ENCODE data around the gene ADCY5. TPM values are rescaled to one million over a fixed set of nuclear protein-coding genes. Genes with fewer than 3 reads are reported as not detected.

Gene ADCY5
- total and polyA plus RNA-seq, 5 donors from 2014 or later: 0.08 to 0.15 TPM; not detected in 3

GRCh38 chr3:123344175-123344906 lies 104.5 kb downstream of the ADCY5 start:
- peak in 1 of 3 donors; percentile 19 for DNase-seq
- no peaks in the 10 kb centered on the region for H3K4me1 Mint-ChIP-seq
- peaks cover 8% of the 10 kb centered on the region for H3K27me3 Mint-ChIP-seq

DNA sequence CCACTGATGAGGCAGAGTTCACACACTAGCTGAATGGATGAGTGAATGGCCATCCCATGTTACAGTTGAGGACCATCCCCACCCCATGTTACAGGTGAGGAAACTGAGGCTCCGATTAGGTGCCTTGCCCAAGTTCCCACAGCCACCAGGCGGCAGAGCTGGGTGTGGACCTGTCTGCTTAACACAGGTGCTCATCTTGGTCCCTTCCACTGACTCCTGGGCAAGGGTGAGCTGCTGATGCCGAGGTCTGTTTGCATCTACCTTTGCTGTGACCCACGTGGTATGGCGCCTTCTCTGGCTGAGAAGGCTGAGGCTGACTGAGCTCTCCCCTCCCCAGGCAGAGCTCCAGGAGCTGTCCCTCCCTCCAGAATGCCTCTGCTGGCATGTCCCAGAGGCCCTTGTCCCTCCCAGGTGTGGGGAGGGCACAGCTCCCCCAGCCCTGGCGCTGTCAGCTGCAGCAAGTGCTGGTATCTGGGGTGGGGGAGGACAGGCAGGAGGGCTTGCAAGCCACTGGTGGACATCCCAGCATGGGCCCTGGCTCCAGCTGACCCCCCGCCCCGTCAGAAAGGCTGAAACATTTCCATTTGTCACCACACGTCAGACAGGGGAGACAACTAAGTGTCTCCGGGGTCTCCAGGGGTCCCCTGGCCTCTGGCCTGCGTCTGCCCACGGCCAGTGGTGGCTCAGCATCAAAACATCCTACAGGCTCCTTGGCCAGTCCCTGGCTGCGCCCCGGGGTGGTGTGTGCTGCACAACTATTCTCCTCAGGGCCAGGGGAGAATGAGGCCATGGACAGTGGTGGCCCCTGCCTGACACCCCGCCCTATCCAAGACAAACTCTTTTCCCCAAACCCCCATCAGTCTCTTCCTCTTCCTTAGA lies 105.4 kb downstream of the ADCY5 start:
- Mint-ChIP-seq H3K9me3 (no peaks in the 10 kb centered on the region), H3K4me1 (no peaks in the 10 kb centered on the region), H3K27me3 (peaks cover 8% of the 10 kb centered on the region), H3K4me3 (no peak overlapping the region), H3K36me3 (no peaks in the 10 kb centered on the region), H3K27ac (no peak overlapping the region)
- no peaks in the 10 kb centered on the region for H3K36me3 ChIP-seq (ENCODE audit: control insufficient read depth, insufficient read depth, low read length)
- H3K4me1 ChIP-seq (ENCODE audit: control insufficient read depth, insufficient read depth, low read length, poor library complexity, severe bottlenecking): no peaks in the 10 kb centered on the region
- ATAC-seq (ENCODE audit: low read depth in 2 of 2) (no peak), DNase-seq (no peak)
- no peaks in the 10 kb centered on the region for H3K9me3 ChIP-seq (ENCODE audit: control insufficient read depth in 2 of 2, low read length in 2 of 2)
- no peak overlapping the region for H3K27ac ChIP-seq (ENCODE audit: insufficient read depth, low read length, poor library complexity, severe bottlenecking)
- no peaks in the 10 kb centered on the region for H3K27me3 ChIP-seq (ENCODE audit: control insufficient read depth, insufficient read depth, low read length)
- no peak overlapping the region for H3K4me3 ChIP-seq (ENCODE audit: low read depth, low read length)

More at GRCh38 chr3:123344175-123344906, 104.5 kb downstream of the ADCY5 start:
- no peaks in the 10 kb centered on the region for H3K27me3 ChIP-seq (ENCODE audit: control insufficient read depth, insufficient read depth, low read length)
- no peak for ATAC-seq (ENCODE audit: low read depth in 2 of 2)
- H3K4me1 ChIP-seq (ENCODE audit: control insufficient read depth, insufficient read depth, low read length, poor library complexity, severe bottlenecking): no peaks in the 10 kb centered on the region
- no peaks in the 10 kb centered on the region for H3K36me3 ChIP-seq (ENCODE audit: control insufficient read depth, insufficient read depth, low read length)
- Mint-ChIP-seq H3K36me3 (no peaks in the 10 kb centered on the region), H3K4me3 (no peak overlapping the region), H3K9me3 (peaks cover 0 to 2% (median 0%) of the 10 kb centered on the region in 7 donors), H3K27ac (no peak overlapping the region)
- no peak overlapping the region for H3K4me3 ChIP-seq (ENCODE audit: low read depth, low read length)
- H3K27ac ChIP-seq (ENCODE audit: insufficient read depth, low read length, poor library complexity, severe bottlenecking): no peak overlapping the region
- no peaks in the 10 kb centered on the region for H3K9me3 ChIP-seq (ENCODE audit: control insufficient read depth in 2 of 2, low read length in 2 of 2)

DNA sequence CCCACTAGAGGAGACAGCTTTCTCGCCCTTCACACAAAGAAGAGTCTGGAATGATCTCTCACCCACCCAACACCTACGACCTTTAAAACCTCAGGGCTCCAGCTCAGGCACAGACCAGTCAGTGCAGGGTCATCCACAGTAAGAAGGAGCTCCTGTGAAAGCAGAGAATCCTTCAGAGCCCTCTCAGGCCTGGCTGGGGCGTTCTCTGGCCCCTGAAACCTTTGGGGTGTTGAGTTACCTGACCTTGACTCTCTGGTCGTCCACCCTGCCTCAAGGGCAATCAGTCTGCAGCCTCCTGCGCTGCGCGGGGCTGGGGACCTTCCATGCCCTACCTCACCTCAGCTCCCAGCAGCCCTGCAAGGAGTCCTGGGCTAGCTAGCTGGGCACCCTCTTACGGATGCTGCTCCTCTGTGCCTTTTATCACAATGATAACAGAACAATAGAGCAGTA lies 106.2 kb downstream of the ADCY5 start:
- Histone ChIP-seq H3K4me3 (ENCODE audit: low read depth, low read length) (no peak overlapping the region), H3K36me3 (ENCODE audit: control insufficient read depth, insufficient read depth, low read length) (no peaks in the 10 kb centered on the region), H3K27ac (ENCODE audit: insufficient read depth, low read length, poor library complexity, severe bottlenecking) (no peak overlapping the region), H3K9me3 (ENCODE audit: control insufficient read depth in 2 of 2, low read length in 2 of 2) (no peaks in the 10 kb centered on the region), H3K27me3 (ENCODE audit: control insufficient read depth, insufficient read depth, low read length) (no peaks in the 10 kb centered on the region), H3K4me1 (ENCODE audit: control insufficient read depth, insufficient read depth, low read length, poor library complexity, severe bottlenecking) (no peaks in the 10 kb centered on the region)
- no peaks in the 10 kb centered on the region for H3K36me3 Mint-ChIP-seq
- no peaks in the 10 kb centered on the region for H3K9me3 Mint-ChIP-seq
- no peak overlapping the region for H3K4me3 Mint-ChIP-seq
- H3K27ac Mint-ChIP-seq: no peak overlapping the region
- ATAC-seq (ENCODE audit: low read depth in 2 of 2) (no peak), DNase-seq (no peak)
- no peaks in the 10 kb centered on the region for H3K4me1 Mint-ChIP-seq
- H3K27me3 Mint-ChIP-seq: peaks cover 8% of the 10 kb centered on the region

DNA sequence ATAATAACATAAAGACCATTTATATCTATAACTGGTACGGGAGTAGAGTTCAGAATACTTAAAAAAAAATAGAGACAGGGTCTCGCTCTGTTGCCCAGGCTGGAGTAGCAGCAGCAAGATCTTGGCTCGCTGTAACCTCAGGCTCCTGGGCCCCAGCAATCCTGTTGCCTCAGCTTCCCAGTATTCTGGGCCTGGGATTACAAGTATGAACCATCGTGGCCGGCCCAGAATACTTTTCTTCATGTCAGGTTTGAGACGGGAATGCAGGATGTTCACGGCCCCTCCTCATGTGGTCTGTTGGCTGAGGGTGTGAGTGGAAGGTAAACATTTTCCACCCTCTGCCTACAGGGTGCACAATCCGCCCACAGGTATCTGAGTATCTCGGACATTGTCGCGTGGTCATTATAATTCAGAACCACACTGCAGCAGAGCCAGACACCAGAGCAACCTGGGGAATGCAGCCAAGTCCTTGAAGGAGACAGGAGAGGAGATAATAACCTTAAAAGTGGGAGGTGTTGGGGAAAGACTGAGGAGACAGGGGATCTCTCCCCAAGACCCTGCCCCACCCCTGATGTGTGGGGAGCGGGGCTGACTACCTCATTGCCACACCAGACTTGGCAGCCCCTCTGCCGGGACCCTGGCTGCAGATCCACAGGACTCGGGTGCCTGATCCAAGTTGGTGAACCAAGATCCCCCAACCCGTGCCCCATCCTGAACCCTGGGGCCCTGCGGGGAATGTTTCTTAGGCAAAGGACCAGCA lies 106.8 kb downstream of the ADCY5 start:
- peaks cover 8% of the 10 kb centered on the region for H3K27me3 Mint-ChIP-seq
- no peak overlapping the region for H3K4me3 Mint-ChIP-seq
- Histone ChIP-seq H3K36me3 (ENCODE audit: control insufficient read depth, insufficient read depth, low read length) (no peaks in the 10 kb centered on the region), H3K4me3 (ENCODE audit: low read depth, low read length) (no peak overlapping the region), H3K4me1 (ENCODE audit: control insufficient read depth, insufficient read depth, low read length, poor library complexity, severe bottlenecking) (no peaks in the 10 kb centered on the region), H3K27me3 (ENCODE audit: control insufficient read depth, insufficient read depth, low read length) (no peaks in the 10 kb centered on the region), H3K27ac (ENCODE audit: insufficient read depth, low read length, poor library complexity, severe bottlenecking) (no peak overlapping the region), H3K9me3 (ENCODE audit: control insufficient read depth in 2 of 2, low read length in 2 of 2) (no peaks in the 10 kb centered on the region)
- ATAC-seq (ENCODE audit: low read depth in 2 of 2): no peak
- no peak overlapping the region for H3K27ac Mint-ChIP-seq
- DNase-seq: no peak
- H3K4me1 Mint-ChIP-seq: no peaks in the 10 kb centered on the region
- no peaks in the 10 kb centered on the region for H3K36me3 Mint-ChIP-seq
- H3K9me3 Mint-ChIP-seq: no peaks in the 10 kb centered on the region

DNA sequence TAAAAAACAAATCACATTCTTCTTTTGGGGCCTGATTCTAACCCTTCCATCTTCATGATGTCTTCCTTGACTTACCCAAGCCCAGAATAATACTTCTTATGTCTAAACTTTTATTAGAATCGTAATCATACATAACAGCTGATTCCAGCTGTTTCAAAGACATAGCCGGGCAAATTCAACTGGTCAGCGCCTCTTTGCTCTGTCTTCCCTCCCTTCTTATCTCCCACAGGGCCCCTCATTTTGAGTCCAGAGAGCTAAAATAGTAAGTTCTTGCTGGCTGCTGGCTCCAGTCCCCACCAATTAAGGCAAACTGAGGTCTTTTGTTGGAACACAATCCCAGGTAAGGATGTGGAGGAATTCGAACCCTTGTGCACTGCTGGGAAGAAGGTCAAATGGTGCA lies 108.6 kb downstream of the ADCY5 start:
- Histone ChIP-seq H3K9me3 (ENCODE audit: control insufficient read depth in 2 of 2, low read length in 2 of 2) (no peaks in the 10 kb centered on the region), H3K4me1 (ENCODE audit: control insufficient read depth, insufficient read depth, low read length, poor library complexity, severe bottlenecking) (no peaks in the 10 kb centered on the region), H3K27ac (ENCODE audit: insufficient read depth, low read length, poor library complexity, severe bottlenecking) (no peak overlapping the region), H3K36me3 (ENCODE audit: control insufficient read depth, insufficient read depth, low read length) (no peaks in the 10 kb centered on the region), H3K4me3 (ENCODE audit: low read depth, low read length) (no peak overlapping the region), H3K27me3 (ENCODE audit: control insufficient read depth, insufficient read depth, low read length) (no peaks in the 10 kb centered on the region)
- H3K4me3 Mint-ChIP-seq: no peak overlapping the region
- no peaks in the 10 kb centered on the region for H3K9me3 Mint-ChIP-seq
- ATAC-seq (ENCODE audit: low read depth in 2 of 2) (no peak), DNase-seq (no peak)
- no peak overlapping the region for H3K27ac Mint-ChIP-seq
- peaks cover 0 to under 1% (median under 1%) of the 10 kb centered on the region in 4 donors for H3K4me1 Mint-ChIP-seq
- peaks cover 5% of the 10 kb centered on the region for H3K27me3 Mint-ChIP-seq
- H3K36me3 Mint-ChIP-seq: no peaks in the 10 kb centered on the region

GRCh38 chr3:123339302-123339701 lies 109.6 kb downstream of the ADCY5 start:
- no peak overlapping the region for H3K4me3 Mint-ChIP-seq
- H3K27me3 ChIP-seq (ENCODE audit: control insufficient read depth, insufficient read depth, low read length): no peaks in the 10 kb centered on the region
- H3K9me3 ChIP-seq (ENCODE audit: control insufficient read depth in 2 of 2, low read length in 2 of 2): no peaks in the 10 kb centered on the region
- peaks cover 10% of the 10 kb centered on the region for H3K27me3 Mint-ChIP-seq
- DNase-seq (no peak), ATAC-seq (ENCODE audit: low read depth in 2 of 2) (no peak)
- H3K4me1 Mint-ChIP-seq: peaks cover 0 to 6% (median 6%) of the 10 kb centered on the region in 4 donors
- H3K27ac Mint-ChIP-seq: no peak overlapping the region
- no peak overlapping the region for H3K4me3 ChIP-seq (ENCODE audit: low read depth, low read length)
- H3K36me3 ChIP-seq (ENCODE audit: control insufficient read depth, insufficient read depth, low read length): no peaks in the 10 kb centered on the region
- H3K9me3 Mint-ChIP-seq: no peaks in the 10 kb centered on the region
- H3K36me3 Mint-ChIP-seq: no peaks in the 10 kb centered on the region
- peaks cover 4% of the 10 kb centered on the region for H3K4me1 ChIP-seq (ENCODE audit: control insufficient read depth, insufficient read depth, low read length, poor library complexity, severe bottlenecking)
- H3K27ac ChIP-seq (ENCODE audit: insufficient read depth, low read length, poor library complexity, severe bottlenecking): no peak overlapping the region

- H3K36me3 ChIP-seq (ENCODE audit: control insufficient read depth, insufficient read depth, low read length): no peaks in the 10 kb centered on the region
- ATAC-seq (ENCODE audit: low read depth in 2 of 2): no peak
- H3K36me3 Mint-ChIP-seq: no peaks in the 10 kb centered on the region
- H3K27ac ChIP-seq (ENCODE audit: insufficient read depth, low read length, poor library complexity, severe bottlenecking): no peak overlapping the region
- H3K4me1 ChIP-seq (ENCODE audit: control insufficient read depth, insufficient read depth, low read length, poor library complexity, severe bottlenecking): peaks cover 4% of the 10 kb centered on the region
- no peaks in the 10 kb centered on the region for H3K9me3 ChIP-seq (ENCODE audit: control insufficient read depth in 2 of 2, low read length in 2 of 2)
- no peak for DNase-seq
- H3K27me3 Mint-ChIP-seq: peaks cover 10% of the 10 kb centered on the region
- no peak overlapping the region for H3K27ac Mint-ChIP-seq
- no peak overlapping the region for H3K4me3 Mint-ChIP-seq
- H3K4me3 ChIP-seq (ENCODE audit: low read depth, low read length): no peak overlapping the region
- H3K27me3 ChIP-seq (ENCODE audit: control insufficient read depth, insufficient read depth, low read length): no peaks in the 10 kb centered on the region
- H3K9me3 Mint-ChIP-seq: no peaks in the 10 kb centered on the region
- H3K4me1 Mint-ChIP-seq: peaks cover 0 to 6% (median 6%) of the 10 kb centered on the region in 4 donors
Measured at GRCh38 chr3:123338620-123339061, 110.2 kb downstream of the ADCY5 start.
